ENCODE data around the gene PDE6B. TPM values are rescaled to one million over a fixed set of nuclear protein-coding genes. Genes with fewer than 3 reads are reported as not detected.

PDE6B gene
- total and polyA plus RNA-seq, 12 donors: 0.73 to 6.2 (median 3.6) TPM

DNA sequence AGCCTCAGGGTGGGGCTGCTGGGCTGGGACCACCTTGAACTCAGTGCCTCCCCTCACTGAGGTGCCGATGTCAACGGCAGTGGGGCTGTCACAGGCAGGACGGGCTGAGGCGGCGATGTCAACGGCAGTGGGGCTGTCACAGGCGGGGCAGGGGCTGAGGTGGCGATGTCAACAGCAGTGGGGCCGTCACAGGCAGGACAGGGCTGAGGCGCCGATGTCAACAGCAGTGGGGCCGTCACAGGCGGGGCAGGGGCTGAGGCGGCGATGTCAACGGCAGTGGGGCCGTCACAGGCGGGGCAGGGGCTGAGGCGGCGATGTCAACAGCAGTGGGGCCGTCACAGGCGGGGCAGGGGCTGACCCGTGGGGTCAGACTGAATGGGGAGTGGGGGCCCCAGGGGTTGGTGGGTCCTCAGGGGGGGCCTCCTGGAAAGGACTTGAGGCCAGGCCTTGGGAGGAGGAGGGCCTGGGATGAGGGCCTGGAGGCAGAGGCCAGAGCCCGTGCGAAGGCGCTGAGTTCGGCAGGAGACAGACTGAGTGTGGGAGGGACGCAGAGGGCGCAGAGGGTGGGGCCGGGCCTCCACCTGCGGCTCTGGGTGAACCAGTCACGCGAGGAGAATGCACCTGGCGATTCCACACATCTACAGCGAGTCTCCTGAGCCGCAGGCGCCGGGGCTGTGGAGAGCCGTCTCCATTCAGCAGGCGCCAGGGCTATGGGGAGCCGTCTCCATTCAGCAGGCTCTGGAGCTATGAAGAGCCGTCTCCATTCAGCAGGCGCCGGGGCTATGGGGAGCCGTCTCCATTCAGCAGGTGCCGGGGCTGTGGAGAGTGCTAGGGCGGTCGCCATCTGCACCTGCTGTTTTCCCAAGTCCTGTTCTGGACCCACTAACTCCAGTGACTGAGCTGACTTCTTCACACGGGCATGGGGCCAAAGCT, 25.8 kb downstream of the PDE6B start:
- intact Hi-C loops (cut with DNase I): no loop called here
- DNase-seq: no peak
- H3K4me3 ChIP-seq: peak overlapping the region in 2 of 10 donors; percentile 8 to 10

DNA sequence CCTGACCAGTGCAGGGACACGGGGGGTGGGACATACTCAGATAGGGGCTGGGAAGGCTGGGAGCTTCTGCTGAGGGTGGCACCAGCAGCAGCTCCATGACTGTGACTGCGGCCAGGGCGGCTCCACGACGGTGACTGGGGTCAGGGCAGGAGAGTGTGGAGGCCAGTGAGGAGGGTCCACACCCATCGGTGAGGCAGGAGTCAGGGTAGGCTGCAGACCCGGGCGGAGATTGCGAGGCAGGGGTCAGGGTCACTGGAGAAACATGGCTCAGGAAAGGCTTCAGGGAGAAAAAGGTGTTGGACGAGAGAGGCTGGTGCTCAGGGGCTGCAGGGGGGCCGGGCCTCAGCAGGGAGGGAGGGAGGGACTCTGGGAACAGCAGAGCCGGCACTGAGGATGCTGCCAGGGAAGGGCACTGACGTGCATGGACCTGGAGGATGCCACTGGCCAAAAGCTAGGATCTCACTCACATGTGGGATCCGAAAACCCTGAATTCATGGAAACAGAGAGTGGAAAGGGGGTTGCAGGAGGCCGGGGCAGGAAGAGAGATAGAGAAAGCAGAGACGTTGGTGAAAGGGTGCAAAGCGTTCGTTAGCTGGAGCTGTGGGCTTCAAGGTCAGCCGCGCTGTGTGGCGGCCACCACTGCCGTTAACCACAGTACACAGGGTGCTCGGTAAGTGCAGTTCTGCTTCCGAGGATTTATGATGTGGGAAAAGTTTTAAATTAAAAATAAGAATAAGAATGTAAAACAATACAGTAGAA, 26.7 kb downstream of the PDE6B start:
- ATAC-seq (no peak), DNase-seq (no peak)
- 66 to 69% methylated on average over 24 of the region's 24 CpGs for WGBS, 2 donors
- no peak overlapping the region for H3K4me3 ChIP-seq
- TF ChIP-seq, protein P1, sequence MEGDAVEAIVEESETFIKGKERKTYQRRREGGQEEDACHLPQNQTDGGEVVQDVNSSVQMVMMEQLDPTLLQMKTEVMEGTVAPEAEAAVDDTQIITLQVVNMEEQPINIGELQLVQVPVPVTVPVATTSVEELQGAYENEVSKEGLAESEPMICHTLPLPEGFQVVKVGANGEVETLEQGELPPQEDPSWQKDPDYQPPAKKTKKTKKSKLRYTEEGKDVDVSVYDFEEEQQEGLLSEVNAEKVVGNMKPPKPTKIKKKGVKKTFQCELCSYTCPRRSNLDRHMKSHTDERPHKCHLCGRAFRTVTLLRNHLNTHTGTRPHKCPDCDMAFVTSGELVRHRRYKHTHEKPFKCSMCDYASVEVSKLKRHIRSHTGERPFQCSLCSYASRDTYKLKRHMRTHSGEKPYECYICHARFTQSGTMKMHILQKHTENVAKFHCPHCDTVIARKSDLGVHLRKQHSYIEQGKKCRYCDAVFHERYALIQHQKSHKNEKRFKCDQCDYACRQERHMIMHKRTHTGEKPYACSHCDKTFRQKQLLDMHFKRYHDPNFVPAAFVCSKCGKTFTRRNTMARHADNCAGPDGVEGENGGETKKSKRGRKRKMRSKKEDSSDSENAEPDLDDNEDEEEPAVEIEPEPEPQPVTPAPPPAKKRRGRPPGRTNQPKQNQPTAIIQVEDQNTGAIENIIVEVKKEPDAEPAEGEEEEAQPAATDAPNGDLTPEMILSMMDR (IDR thresholded peaks at IDR 0.05): no peak
- H3K4me1 ChIP-seq: no peaks in the 10 kb centered on the region
- H3K27me3 ChIP-seq: peaks cover 5 to 79% (median 47%) of the 10 kb centered on the region in 7 donors
- intact Hi-C loops (cut with DNase I): no loop called here
- no peaks in the 10 kb centered on the region for H3K36me3 ChIP-seq
- no peak overlapping the region for H3K27ac ChIP-seq
- no peaks in the 10 kb centered on the region for H3K9me3 ChIP-seq

More for the DNA sequence above, 25.8 kb downstream of the PDE6B start:
- TF ChIP-seq, protein P1 (IDR thresholded peaks at IDR 0.05): no peak
- H3K27ac ChIP-seq: no peak overlapping the region
- ATAC-seq: no peak
- no peaks in the 10 kb centered on the region for H3K36me3 ChIP-seq
- no peaks in the 10 kb centered on the region for H3K4me1 ChIP-seq
- H3K27me3 ChIP-seq: peaks cover 5 to 87% (median 56%) of the 10 kb centered on the region in 7 donors
- WGBS, 2 donors: 23% methylated on average over 49 of the region's 49 CpGs
- no peaks in the 10 kb centered on the region for H3K9me3 ChIP-seq

DNA sequence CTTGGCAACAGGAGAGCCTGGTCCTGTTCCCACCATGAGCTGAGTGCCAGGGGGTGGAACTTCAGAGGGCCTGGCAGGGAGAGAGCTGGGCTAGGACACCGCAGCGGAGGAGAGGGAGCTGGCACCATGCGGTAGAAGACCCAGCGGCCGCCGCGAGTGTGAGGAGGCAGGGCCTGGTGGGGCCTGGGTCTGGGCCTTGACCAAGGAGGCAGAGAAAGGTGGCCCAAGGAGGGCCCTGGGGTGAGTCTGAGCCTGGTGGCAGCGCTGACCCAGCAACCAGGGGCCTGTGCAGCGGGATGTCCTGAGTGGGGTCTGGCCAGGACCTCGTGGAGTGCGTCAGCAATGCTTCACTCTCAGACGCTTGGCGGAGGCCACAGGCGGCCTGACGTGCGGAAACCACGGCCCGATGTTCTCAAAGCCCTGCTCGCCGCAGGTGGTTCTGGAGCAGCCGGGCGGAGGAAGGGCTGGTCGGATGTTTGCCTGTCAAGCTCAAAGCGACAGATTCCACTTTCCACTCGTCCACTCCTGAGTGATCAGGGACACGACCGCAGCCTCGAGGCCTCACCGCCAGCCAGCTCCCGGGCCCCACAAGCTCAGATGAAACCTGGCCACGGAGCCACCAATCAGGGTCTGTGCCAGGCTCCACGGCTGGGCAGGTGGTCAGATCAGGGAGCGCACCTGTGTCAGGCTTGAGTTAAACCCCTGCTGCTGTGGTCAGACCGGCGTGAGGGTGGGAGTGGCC, 27.9 kb downstream of the PDE6B start:
- DNase-seq: no peak

More for the DNA sequence above, 27.9 kb downstream of the PDE6B start:
- peak in 1 of 8 donors; percentile 13 for ATAC-seq
- Histone ChIP-seq H3K4me3 (no peak overlapping the region), H3K9me3 (no peaks in the 10 kb centered on the region), H3K27me3 (peaks cover 5 to 68% (median 35%) of the 10 kb centered on the region in 7 donors), H3K36me3 (no peaks in the 10 kb centered on the region), H3K27ac (no peak overlapping the region), H3K4me1 (no peaks in the 10 kb centered on the region)
- intact Hi-C loops (cut with DNase I): no loop called here
- 87 to 91% methylated on average over 35 of the region's 35 CpGs for WGBS, 2 donors
- TF ChIP-seq, protein P1 (IDR thresholded peaks at IDR 0.05): no peak

Data from heart right ventricle (tissue), 16 donors.